ENCODE data around the gene NELL1. TPM values are rescaled to one million over a fixed set of nuclear protein-coding genes. Genes with fewer than 3 reads are reported as not detected.
A peak's percentile ranks its signal among the peaks of the same experiment; 100 is the strongest.

The NELL1 gene
- polyA plus RNA-seq, 12 donors, result 2.5 to 9.1 (median 5.6) TPM; not detected in 1

DNA sequence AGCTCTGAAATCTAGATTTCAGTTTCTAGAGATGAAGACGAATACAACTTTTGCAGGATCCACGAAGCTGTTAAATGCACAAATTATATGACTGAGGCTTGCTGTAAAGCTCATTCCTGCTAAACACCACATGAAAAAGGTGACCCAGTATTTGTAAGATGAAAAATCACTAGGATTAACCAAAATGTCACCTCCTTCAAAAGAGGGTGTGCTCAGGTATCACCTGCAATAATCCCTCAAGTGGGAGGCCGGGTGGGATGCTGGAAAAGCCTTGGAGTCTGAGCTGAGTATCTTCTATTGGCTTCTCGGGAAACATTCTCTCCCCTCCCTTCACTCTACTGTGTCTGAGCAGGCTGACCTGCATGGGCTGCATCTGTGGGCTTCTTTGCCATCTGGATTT, 195.8 kb downstream of the NELL1 start:
- DNase-seq, result no peak

- DNase-seq, result no peak
Observed at GRCh38 chr11:20869123-20869522, 199.7 kb downstream of the NELL1 start.

GRCh38 chr11:20873054-20873453, 203.7 kb downstream of the NELL1 start:
- peak; percentile 14 for DNase-seq

- DNase-seq, result no peak
Observed at GRCh38 chr11:20874358-20874757, 205.0 kb downstream of the NELL1 start.

DNA sequence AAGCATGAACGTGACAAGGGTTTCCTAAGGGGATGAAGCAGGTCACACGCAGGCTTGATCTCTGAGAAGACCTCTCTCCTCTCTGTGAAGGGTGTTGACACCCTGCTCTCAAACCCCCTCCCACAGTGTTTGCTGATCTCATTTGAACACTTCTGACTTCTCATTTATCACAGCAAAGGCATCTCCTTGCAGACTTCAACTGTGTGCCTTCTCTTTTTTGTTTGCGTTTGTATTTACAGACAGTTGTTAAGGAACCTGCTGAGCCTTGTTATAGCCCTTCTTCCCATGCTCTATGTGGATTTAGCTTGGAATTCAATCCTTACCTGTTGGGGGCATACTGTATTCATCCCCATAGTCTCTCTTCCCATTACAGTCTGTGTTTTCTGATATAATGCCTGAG, 206.5 kb downstream of the NELL1 start:
- DNase-seq, result no peak

GRCh38 chr11:20876738-20877137, 207.4 kb downstream of the NELL1 start:
- DNase-seq, result no peak

GRCh38 chr11:20880094-20880493, 210.7 kb downstream of the NELL1 start:
- DNase-seq, result no peak

- no peak for DNase-seq
Observed at GRCh38 chr11:20881328-20882079, 212.1 kb downstream of the NELL1 start.

- no peak for DNase-seq
Observed at GRCh38 chr11:20887137-20887536, 217.8 kb downstream of the NELL1 start.

DNA sequence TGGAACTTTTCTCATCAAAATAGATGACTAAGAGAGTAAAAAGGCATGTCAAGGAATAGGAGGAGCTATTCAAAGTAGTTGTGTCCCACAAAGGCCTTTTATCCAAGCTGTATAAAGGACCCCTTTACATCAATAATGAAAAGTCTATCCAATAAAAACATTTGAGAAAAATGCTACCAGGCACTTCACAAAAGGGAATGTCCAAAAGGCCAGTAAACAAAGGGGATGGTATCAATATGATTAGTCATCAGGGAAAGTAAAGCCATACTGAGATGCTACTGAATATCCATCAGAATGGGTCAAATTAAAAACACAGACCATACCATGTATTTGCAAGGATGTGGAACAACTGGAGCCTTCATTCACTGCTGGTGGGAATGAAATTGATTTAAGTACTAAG, 224.9 kb downstream of the NELL1 start:
- no peak for DNase-seq

DNA sequence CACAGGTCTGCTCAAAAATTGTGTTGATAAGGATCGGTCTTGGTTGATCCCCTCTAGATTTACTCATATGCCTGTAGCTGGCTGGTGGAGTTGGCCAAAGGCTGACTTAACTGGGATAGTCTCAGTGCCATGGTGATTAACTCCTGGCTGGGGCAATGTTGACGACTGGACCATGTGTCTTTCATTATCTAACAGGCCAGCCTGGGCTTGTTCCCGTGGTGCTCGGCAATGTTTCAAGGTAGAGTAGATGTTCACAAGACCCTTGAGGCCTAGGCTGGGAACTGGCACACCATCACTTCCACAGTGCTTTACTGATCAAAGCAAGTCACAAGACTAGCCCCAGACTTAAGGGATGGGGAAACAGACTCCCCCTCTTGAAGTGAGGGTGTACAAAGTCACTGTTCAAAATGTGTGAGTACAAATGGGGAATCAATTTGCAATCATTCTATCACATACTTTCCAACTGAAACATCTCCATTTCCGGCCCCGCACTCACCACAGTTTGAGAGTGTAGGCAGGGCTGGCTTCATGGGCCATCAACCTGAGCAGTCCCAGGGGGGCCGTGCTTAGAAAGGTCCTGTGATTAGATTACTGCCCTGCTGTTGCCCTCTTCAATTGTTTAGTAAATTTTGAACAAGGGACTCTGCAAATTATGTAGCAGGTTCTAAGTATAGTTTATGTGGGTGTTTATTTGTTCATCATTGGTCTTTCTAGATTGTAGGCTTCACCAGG, 240.8 kb downstream of the NELL1 start:
- no peak for DNase-seq

GRCh38 chr11:20910733-20911132, 241.3 kb downstream of the NELL1 start:
- DNase-seq, result no peak

GRCh38 chr11:20912065-20912821, 242.9 kb downstream of the NELL1 start:
- no peak for DNase-seq

DNA sequence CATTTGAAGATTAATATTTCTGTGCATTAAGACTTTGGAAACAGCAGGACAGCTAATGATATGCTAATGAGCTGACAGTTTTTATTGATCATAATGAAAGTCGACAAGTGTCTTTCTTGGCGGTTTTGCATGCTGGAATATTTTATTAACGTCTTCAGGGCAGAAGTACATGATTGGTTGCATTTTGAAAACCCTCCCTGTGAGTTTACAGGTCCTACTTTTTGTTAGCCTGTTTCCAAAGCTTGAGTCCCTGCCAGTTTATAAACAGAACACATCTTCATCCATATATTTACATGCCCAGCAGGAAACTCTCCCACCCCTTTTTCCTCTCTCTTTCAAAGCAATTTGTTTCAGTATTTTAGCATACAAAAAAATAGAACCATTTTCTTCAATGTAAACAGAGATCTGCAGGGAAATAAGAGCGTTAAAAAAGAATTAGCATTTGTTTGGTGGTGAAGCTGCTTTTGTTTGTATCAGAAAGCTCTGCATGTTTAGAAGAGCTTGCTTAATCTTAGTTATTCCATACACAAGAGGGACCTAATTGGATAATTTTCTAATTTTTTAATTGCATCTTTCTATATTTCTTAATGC, 243.6 kb downstream of the NELL1 start:
- DNase-seq, result no peak

DNA sequence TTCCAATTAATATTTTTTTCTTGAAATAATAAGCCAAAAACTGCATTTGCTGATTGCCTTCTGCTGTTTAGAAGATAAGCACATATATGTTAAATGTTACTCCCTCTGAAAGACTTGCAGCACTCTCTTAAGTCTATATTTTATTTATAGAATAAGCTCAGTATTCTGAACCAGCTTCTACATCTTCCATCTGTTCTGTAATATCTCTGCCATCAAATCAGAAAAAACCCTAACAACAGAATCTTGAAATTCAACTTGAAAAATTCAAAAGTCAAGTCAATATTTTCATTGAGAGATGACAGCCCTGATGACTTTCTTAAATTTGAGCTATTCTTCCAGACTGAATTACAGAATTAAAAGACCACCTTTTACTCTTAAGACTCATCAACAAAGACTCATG, 247.9 kb downstream of the NELL1 start:
- no peak for DNase-seq

GRCh38 chr11:20926799-20927540, 257.6 kb downstream of the NELL1 start:
- DNase-seq, result no peak

- no peak for DNase-seq
Observed at GRCh38 chr11:20931029-20931428, 261.6 kb downstream of the NELL1 start.

GRCh38 chr11:20933086-20933485, 263.7 kb downstream of the NELL1 start:
- no peak for DNase-seq

DNA sequence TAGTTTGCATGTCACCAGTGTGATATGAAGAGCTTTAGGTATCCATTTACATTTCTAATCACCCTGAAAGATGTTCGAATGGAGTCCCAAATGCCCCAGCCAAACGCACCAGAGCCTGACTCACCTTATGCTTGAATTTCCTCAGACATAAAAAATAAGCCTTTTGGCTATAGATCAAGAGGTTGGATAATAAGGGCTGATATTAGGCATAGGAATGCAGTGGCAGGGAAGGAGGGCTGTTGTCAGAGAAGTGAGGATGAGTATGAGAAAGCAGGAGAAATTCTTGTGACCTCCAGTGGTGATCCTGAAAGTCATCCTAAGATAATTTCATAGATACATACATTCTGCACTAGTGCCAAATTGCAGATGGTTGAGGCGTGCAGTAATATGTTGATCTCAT, 264.6 kb downstream of the NELL1 start:
- DNase-seq, result no peak

GRCh38 chr11:20934516-20934915, 265.1 kb downstream of the NELL1 start:
- DNase-seq, result no peak

DNA sequence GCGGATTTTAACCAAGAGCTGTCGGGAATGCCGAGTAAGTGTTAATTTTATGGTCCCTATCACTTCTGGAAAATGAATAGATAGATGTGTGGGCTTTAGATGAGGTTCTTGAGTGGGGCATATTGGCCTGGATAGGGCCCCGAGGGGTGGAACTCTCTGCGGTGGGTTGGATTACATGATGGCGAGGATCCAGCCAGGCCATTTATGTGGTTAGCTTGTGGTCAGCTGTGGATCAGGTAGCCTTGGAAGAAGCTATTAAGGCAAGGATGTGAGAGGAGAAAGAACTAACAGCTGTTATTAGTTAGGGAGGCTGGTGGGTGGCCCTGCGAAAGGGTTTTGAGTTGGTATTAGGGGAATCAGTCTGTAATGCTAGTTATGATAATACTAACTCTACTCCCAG, 268.4 kb downstream of the NELL1 start:
- no peak for DNase-seq

DNA sequence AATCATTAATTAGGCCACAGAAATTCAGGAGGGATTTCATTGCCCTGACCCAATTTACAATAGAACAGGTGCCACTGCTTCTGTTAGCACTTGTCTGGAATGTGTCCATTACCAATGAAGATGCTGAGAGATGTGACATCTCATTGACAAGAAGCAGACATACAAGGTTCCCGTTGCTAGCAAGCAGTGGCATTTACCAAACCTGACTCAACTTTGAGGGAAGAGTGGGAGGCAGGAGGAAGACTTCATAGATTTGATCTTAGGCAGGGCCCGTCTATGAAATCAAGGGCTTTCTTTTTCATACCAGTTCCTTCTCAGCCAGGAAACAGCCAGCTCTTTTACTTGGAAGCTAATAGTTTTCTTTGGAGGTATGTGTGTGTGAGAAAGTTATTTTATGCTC, 280.2 kb downstream of the NELL1 start:
- no peak for DNase-seq

Measured in muscle of arm (tissue), 12 donors.